CD4-positive, alpha-beta T cell treated with Interleukin-21 for 1 hour (primary cell): ENCODE data around the gene DPF3.

Experiments used
- DNase-seq: peaks from one replicate; pipeline ENCODE4 v3.0.0-alpha.2; 2020

Gene DPF3

DNA sequence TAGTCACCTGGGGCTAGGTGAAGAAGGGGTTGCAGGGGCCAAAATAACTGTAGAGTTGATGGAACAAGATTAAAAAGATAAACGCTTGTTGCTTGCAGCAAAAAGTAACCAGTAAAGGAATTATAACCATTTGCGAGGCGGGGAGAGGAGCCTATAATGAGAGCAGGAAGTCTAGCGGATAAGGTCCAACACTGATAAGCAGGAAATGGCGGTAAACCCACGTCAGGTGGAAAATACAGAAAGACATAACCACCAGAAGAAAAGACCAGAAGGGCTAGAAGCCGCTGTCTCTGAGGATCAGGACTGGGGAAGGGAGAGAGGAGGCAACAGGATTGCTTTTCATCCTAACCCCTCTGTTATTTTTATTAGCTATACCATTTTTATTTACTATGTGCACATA, 303.3 kb downstream of the DPF3 start:
- DNase-seq: peak; percentile 37

DNA sequence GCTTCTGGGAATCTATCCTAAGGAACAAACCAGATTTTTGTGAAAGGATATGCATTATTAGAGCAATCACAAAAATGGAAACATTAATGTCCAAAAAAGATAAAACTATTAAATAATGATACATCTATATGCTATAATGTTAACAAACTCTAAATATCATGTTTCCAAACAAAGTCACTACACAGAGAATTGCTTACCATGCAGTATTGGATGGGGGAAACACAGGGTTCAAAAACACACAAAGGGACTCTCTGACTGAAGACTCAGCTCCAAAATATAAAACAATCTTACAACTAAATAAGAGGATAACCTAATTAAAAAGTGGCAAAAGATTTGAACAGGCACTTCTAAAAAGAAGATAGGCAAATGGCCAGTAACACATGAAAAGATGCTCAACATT, 304.2 kb downstream of the DPF3 start:
- no peak for DNase-seq

GRCh38 chr14:72588521-72588920, 305.4 kb downstream of the DPF3 start:
- DNase-seq: no peak

DNA sequence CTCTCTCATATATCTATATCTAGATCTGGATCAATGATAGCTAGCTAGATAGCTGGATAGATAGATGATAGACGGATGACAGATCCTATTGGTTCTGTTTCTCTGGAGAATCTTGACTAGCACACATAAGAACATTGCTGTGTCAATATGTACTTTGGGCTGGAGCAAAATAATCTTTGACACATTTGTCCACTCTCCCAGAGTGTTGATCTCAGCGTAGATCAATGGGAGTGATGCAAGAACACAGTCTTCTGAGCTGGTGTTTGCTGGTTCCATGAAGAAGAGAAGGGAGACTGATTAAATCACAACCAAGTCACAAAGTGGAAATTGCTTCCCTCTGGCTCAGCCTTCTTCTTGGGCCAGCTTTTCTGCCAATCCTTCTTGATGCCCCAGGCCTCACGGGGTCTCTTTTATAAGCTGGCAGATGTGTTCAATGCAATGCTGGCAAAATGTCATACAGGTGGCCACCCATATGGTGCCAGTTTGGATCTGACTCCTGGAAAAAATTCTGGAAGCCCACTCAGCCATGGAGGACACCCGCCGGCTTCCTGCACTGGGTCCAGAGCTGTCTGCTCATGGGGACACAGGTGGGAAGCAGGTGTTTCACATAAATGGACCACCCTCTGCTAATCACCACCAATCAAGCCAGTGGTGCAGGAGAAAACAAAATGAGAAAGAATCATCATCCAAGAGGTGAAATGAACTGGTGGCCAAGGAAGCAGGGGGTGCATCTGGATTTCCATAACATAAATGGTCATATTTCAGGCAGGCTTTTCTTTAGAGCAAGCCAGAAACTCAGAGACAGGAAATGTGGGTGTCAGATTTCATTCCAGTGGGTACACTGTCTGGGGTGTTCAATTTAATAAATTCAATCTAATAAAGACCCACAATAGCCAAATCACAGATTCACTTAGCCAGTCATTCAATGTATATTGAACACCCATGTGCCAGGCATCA, 310.3 kb downstream of the DPF3 start:
- DNase-seq: no peak

- DNase-seq: no peak
Observed at GRCh38 chr14:72582582-72582981, 311.3 kb downstream of the DPF3 start.

DNA sequence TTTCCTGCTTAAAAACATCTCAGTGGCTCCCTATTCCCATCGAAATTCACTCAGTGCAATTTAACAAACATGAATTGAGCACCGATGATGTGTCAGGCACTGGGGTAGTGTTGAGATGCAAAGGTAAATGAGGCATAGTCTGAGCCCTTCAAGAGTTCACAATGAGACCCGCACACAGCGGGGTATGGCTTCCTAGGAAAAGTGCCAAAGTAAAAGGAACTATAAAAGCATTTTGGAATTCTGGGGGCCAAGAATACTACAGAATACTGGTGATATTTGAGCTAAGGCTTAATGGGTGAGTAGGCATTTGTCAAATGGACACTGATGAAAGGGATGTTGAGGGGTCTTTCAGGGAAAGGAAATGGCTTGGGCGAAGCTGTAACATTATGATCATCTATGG, 315.4 kb downstream of the DPF3 start:
- DNase-seq: no peak

GRCh38 chr14:72577521-72577920, 316.4 kb downstream of the DPF3 start:
- no peak for DNase-seq

DNA sequence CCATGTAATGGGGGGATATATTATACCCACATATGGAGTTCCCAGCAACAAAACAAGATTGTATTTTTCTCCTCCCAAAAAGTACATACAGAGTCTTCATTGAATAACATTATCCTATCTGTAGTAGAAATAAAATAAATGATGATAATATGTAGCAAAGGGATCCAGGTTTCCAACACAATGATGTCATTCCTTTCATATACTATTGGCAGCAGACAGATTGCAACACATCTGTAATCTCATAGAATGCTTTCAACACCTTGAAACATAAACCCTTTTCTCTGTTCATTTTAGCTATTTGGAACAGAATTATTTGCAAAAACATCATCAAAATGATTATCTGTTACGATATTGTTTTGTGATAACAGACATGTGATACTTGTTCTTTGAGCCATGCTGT, 317.6 kb downstream of the DPF3 start:
- DNase-seq: no peak

- no peak for DNase-seq
Observed at GRCh38 chr14:72574715-72575114, 319.2 kb downstream of the DPF3 start.

- DNase-seq: no peak
Observed at GRCh38 chr14:72573725-72574417, 320.0 kb downstream of the DPF3 start.
